GM18873 (cell line): ENCODE measurements around the gene SLC9A9.
A peak's percentile ranks its signal among the peaks of the same experiment; 100 is the strongest.

Source experiments
- ATAC-seq: cut with Tn5 transposase; IDR thresholded peaks from one replicate; pipeline ENCODE4 v1.9.1; 2021; ENCODE audit warnings: mild to moderate bottlenecking, moderate library complexity, moderate number of reproducible peaks; ENCODE audit not compliant: unreplicated experiment, low FRiP score

SLC9A9 gene

GRCh38 chr3:143848704-143849103 lies 436 bp upstream of the SLC9A9 start:
- ATAC-seq, result peak; percentile 4

GRCh38 chr3:143843587-143843986 lies 4.7 kb downstream of the SLC9A9 start:
- no peak for ATAC-seq

- ATAC-seq, result no peak
Observed at GRCh38 chr3:143840636-143841035, 7.6 kb downstream of the SLC9A9 start.

- peak; percentile 75 for ATAC-seq
Observed at GRCh38 chr3:143839980-143840379, 8.3 kb downstream of the SLC9A9 start.

- no peak for ATAC-seq
Observed at GRCh38 chr3:143837076-143837475, 11.2 kb downstream of the SLC9A9 start.

GRCh38 chr3:143835312-143835711 lies 13.0 kb downstream of the SLC9A9 start:
- ATAC-seq, result no peak

GRCh38 chr3:143832433-143832832 lies 15.8 kb downstream of the SLC9A9 start:
- peak; percentile 55 for ATAC-seq

GRCh38 chr3:143831994-143832393 lies 16.3 kb downstream of the SLC9A9 start:
- ATAC-seq, result peak; percentile 78

- no peak for ATAC-seq
Observed at GRCh38 chr3:143831208-143831607, 17.1 kb downstream of the SLC9A9 start.

GRCh38 chr3:143830786-143831185 lies 17.5 kb downstream of the SLC9A9 start:
- no peak for ATAC-seq

GRCh38 chr3:143830063-143830462 lies 18.2 kb downstream of the SLC9A9 start:
- ATAC-seq, result no peak

- no peak for ATAC-seq
Observed at GRCh38 chr3:143827425-143827824, 20.8 kb downstream of the SLC9A9 start.

- ATAC-seq, result no peak
Observed at GRCh38 chr3:143826296-143826695, 22.0 kb downstream of the SLC9A9 start.

- peak; percentile 89 for ATAC-seq
Observed at GRCh38 chr3:143825513-143825912, 22.8 kb downstream of the SLC9A9 start.

GRCh38 chr3:143824735-143825385 lies 23.4 kb downstream of the SLC9A9 start:
- ATAC-seq, result no peak

- no peak for ATAC-seq
Observed at GRCh38 chr3:143822798-143823197, 25.5 kb downstream of the SLC9A9 start.

- no peak for ATAC-seq
Observed at GRCh38 chr3:143822374-143822773, 25.9 kb downstream of the SLC9A9 start.

- ATAC-seq, result no peak
Observed at GRCh38 chr3:143821862-143822261, 26.4 kb downstream of the SLC9A9 start.

GRCh38 chr3:143820466-143821221 lies 27.6 kb downstream of the SLC9A9 start:
- ATAC-seq, result no peak

GRCh38 chr3:143819890-143820289 lies 28.4 kb downstream of the SLC9A9 start:
- ATAC-seq, result no peak

GRCh38 chr3:143814443-143814889 lies 33.8 kb downstream of the SLC9A9 start:
- no peak for ATAC-seq

GRCh38 chr3:143812481-143812880 lies 35.8 kb downstream of the SLC9A9 start:
- no peak for ATAC-seq
